CD4-positive, alpha-beta T cell treated with Interleukin-1 beta for 1 hour (primary cell): ENCODE results near the gene EDARADD.
"Not testable (repeated sequence)": the region's sequence is repeated elsewhere in the genome, so short reads cannot be mapped to it uniquely, and the experiment has no call there.

Experiments used
- DNase-seq, 2 donors: peaks; one replicate each; pipeline ENCODE4 v3.0.0-alpha.2; 2020 to 2022

The EDARADD gene

DNA sequence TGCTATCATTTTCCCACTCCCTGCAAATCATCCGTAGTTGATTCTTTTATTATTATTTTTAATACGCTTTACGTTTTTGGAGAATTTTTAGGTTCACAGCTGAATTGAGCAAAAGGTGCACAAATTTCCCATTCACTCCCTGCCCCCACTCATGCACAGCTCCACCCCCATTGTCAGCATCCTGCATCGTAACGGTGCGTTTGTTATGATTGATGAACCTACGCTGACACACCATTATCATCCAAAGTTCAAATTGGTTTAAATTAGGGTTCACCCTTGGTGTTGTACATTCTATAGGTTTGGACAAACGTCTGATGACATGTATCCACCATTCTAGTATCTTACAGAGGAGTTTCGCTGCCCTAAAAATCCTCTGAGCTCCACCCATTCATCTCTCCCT, 44.5 kb downstream of the EDARADD start:
- no peak for DNase-seq

DNA sequence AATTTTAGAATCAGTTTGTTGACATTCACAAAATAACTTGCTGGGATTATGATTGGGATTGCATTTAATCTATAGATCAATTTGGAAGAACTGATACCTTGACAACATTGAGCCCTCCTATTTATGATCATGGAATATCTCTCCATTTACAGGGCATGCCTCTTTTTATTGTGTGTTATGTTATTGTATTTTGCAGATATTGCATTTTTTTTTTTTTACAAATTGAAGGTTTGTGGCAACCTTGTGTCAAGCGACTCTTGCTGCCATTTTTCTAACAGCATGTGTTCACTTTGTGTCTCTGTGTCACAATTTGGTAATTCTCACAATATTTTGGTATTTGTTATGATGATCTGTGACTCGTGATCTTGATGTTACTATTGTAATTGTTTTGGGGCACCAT, 46.3 kb downstream of the EDARADD start:
- no peak for DNase-seq

GRCh38 chr1:236450779-236451178, 56.7 kb downstream of the EDARADD start:
- DNase-seq = no peak

DNA sequence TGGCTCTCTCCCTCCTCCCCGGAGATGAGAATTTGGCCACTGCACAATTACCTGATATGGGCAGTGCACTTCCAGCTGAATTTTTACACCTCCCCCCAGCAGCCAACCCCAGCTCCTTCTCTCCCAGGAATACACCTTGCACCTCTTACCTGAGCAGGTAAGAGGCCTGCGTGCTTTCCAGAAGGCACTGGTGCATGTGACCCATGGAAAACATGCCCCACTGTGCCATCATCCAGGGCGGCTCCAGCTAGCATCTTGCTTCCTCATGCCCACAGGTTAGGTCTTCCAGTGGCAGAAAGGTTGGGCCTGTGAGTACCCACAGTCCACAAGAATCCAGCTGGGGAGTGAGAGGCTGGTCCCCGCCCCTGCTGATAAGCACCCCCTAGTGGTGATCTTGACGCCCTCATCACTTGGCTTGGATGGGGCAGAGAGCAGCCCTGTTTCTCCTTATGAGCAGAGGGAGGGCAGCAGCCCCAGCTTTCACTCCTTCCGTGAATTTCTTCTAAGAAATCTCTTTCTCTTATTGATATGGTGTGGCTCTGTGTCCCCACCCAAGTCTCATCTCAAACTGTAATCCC, 57.8 kb downstream of the EDARADD start:
- peak; percentile 38 to 61 for DNase-seq

- no peak for DNase-seq
Measured at GRCh38 chr1:236455243-236455642, 61.2 kb downstream of the EDARADD start.

- no peak for DNase-seq
Measured at GRCh38 chr1:236457775-236458174, 63.7 kb downstream of the EDARADD start.

GRCh38 chr1:236458996-236459395, 64.9 kb downstream of the EDARADD start:
- DNase-seq = no peak

DNA sequence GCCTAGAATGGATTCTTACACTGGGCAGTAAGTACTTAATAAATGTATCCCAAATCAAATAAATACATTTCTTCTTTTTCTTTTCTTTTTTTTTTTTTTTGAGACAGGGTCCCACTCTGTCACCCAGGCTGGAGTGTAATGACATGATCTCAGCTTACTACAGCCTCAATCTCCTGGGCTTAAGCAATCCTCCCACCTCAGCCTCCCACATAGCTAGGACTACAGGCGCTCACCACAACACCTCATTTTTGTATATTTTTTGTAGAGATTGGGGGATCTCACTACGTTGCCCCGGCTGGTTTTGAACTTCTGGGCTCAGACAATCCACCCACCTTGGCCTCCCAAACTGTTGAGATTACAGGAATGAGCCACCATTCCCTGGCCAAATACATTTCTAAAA, 66.0 kb downstream of the EDARADD start:
- no peak for DNase-seq

- DNase-seq = not testable (repeated sequence)
Measured at GRCh38 chr1:236464197-236464596, 70.1 kb downstream of the EDARADD start.

GRCh38 chr1:236465231-236465958, 71.3 kb downstream of the EDARADD start:
- DNase-seq = no peak

DNA sequence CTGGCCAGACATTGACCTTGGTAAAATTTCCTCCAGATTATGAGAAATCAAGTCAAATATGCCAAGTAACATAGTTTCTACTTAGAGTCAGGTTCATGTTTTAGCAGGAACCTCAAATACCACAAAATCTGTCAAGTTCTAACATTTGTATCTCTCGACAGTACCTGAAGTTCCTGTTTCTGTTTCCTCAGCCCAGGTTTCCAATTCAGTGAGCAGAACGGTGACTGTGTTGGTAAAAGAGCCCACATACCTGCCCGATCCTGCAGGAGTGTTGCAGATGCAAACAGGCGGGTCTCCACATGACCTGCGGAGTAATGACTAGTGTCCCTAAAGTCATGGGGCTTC, 71.8 kb downstream of the EDARADD start:
- peak in 1 of 2 donors; percentile 15 for DNase-seq

DNA sequence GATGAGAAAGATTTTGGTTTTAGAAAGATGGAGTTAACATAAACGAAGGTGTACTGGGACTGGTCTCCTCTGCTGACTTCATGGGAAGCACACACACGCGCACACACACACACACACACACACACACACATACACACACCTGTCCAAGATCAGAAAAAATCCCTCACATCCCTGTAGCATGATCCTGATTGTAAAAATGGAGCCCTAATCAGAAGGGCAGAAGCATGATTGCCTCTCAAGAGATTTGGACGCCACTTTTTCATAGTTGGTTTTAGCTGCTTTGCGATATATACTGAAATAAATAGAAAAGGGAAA, 73.2 kb downstream of the EDARADD start:
- DNase-seq = no peak

DNA sequence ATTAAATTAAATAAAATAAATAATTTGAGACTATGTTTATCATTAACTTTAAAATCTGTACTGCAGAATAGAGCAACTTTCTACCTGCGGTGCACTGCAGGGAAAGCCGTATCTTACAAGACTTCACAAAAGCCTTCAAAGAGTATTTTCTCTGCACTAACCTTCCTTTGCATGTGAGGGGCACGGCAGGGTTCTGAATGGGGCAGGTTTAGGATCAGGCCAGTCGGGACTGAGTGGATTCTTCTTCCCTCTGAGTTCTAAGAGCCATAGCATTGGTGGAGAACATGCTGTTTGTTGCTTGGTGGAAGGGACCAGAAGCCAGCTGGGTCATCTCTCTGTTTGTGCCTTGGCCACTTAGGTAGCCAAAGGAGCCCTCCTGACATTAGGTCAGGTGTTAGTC, 74.5 kb downstream of the EDARADD start:
- no peak for DNase-seq

DNA sequence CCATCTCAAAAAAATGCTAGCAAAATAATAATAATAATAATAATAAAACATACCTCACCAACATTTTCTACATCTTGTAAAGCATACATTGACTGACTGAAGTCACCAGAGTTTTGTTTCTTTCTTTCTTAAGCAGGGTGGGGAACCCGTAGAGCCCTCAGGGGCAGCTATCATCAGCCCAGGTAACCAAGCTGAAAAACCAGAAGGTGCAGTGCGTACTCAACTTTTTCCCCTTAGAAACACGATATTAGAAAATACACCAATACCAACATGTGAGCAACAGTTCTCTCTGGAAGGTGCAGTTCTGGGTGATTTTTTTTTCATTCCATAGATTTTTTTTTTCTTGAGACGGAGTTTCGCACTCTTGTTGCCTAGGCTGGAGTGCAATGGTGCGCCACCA, 75.4 kb downstream of the EDARADD start:
- no peak for DNase-seq

DNA sequence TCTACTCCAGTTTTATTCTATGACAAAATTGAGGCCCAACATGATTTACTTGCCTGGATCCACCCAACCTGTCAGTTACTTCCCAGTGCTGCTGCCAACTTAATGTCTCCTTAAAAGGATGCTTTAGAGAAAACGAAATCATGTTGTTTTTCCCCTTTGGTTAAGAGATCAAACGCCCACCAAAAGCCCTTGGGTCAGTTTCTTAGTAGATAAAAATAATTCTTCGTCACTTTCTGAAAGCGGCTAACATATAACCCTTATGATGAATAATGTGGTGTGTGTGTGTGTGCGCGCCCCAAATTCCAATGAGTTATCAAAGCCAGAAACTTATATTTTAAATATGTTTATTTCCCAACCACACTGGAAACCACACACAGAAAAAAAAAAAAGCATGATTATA, 77.0 kb downstream of the EDARADD start:
- no peak for DNase-seq

DNA sequence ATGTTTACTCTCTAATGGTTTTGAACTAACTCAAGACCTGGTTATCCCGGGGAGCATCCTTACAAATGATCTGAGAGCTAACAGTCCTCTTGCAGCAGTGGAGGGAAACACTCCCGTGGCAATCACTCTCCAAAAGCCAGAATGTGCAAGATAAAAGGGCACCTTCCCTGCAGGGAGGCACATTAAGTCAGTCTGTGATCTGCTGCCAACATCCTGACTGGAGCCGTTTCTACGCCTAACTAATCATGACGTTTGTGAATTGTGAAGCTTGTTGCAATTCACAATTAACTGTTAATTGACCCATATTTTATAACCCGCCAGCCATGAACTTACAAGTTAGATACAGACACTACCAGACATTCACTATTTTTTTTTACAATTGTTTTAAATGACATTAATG, 77.6 kb downstream of the EDARADD start:
- DNase-seq = no peak

GRCh38 chr1:236472850-236473788, 79.0 kb downstream of the EDARADD start:
- no peak for DNase-seq

DNA sequence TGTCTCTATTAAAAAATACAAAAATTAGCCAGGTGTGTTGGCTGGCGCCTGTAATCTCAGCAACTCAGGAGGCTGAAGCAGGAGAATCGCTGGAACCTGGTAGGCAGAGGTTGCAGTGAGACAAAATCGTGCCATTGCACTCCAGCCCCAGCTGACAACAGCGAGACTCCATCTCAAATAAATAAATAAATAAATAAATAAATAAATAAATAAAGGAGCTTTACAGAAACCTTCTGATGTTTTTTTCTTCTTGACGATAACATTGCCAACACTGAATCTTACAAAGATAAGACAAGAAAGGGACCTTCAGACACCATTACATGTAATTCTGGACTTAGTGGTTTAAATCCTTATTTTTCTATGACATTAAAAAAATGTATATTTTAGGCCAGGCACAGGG, 81.9 kb downstream of the EDARADD start:
- DNase-seq = no peak

DNA sequence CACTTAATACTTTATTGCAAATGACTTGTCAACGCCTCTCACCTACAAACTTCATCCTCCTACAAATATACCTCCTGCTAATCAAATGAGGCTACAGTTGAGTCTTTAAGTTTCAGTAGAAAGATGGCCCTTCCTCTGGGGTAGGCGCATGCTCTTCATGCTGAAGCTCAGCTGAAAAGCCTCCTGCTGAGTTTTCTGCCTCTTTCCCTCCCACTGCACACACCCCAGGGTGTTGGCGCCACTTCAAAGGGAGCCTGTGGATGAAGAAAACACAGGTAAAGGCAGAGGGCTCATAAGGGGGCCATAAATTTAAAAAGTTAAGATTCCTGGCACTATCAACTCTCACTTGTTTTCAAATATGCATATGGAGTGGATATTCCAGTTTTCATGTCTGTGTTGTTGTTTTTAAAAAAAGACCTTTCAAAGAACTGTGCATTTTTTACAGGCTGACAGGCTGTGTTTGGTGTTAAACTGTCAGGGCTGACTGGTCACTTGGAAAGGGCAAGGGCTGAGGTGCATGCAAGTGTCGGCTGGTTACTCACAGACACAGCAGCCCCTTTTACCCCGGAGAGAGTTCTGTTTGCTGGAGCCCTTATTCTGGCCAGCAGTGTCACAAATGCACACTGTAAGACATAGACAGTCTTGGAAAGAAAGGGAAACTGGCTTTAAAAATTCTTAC, 86.8 kb downstream of the EDARADD start:
- no peak for DNase-seq

DNA sequence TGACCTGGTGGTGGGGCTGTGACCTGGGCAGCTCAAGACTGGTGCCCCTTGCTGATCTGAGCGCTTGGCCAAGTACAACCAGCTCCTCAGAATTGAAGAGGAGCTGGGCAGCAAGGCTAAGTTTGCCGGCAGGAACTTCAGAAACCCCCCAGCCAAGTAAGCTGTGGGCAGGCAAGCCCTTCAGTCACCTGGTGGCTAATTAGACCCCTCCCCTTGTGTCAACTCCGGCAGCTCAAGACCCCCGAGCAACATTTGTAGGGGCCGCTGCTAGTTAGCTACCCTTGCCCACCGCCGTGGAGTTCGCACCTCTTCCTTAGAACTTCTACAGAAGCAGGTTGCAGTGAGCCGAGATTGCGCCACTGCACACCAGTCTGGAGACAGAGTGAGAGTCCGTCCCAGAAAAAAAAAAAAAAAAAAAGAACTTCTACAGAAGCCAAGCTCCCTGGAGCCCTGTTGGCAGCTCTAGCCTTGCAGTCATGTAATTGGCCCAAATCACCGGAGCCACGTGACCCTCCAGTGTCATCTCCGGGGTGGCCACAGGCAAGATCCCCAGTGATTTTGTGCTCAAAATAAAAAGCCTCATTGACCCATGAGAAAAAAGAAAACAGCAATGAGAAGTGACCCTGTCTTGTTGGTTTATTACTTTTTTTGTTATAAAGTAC, 90.4 kb downstream of the EDARADD start:
- DNase-seq = no peak

- no peak for DNase-seq
Measured at GRCh38 chr1:236486356-236487002, 92.4 kb downstream of the EDARADD start.

DNA sequence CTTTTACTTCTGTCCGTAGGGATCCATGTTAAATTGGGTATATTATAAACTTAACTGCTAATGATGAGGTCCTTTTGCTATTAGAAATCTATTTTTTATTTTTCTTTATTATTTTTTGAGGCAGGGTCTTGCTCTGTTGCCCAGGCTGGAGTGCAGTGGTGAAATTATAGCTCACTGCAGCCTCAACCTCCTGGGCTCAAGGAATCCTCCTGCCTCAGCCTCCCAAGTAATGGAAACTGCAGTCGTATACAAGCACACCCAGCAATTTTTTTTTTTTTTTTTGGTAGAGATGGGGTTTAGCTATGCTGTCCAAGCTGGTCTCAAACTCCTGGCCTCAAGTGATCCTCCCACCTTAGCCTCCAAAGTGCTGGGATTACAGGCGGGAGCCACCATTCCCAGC, 95.1 kb downstream of the EDARADD start:
- not testable (repeated sequence) for DNase-seq
